Naive thymus-derived CD4-positive, alpha-beta T cell (primary cell): ENCODE measurements around the gene ACAP2. TPM values are rescaled to one million over a fixed set of nuclear protein-coding genes. Genes with fewer than 3 reads are reported as not detected.
"Not testable (repeated sequence)": the region's sequence is repeated elsewhere in the genome, so short reads cannot be mapped to it uniquely, and the experiment has no call there.

Experiments used
- ATAC-seq: fragments of 150-1000 bp; cut with Tn5 transposase; 2 replicates; pipeline ENCODE4 v1.10.0; 2021; ENCODE audit warnings: mild to moderate bottlenecking, moderate library complexity
- CTCF ChIA-PET: fragments of 350-600 bp; sonication (Branson Sonifier 250); formaldehyde crosslinking; loops from one replicate; lab custom pipeline; 2021; ENCODE audit warnings: antibody characterized with exemption; lab: Charles Lee
- POLR2A ChIA-PET: fragments of 350-600 bp; sonication (Branson Sonifier 250); formaldehyde crosslinking; loops from one replicate; lab custom pipeline; 2021; ENCODE audit warnings: antibody characterized with exemption, inconsistent platforms; lab: Charles Lee
- DNase-seq, 9 donors: peaks; one replicate each; pipeline versions ENCODE4 v3.0.0 to v3.0.0-alpha.2; 2020 to 2022; ENCODE audit warnings: mixed read lengths in 1 of 9
- H3K27ac ChIP-seq: one replicate; pipeline ENCODE4 v1.7.0; 2013; ENCODE audit warnings: mild to moderate bottlenecking, low read depth, low read length, moderate library complexity
- H3K27me3 ChIP-seq, 2 donors: one replicate each; pipeline ENCODE4 v1.7.0; 2013; ENCODE audit warnings: low read length in 2 of 2, mild to moderate bottlenecking in 2 of 2, moderate library complexity in 2 of 2; ENCODE audit not compliant: control insufficient read depth in 2 of 2, insufficient read depth in 2 of 2
- H3K36me3 ChIP-seq, 3 experiments: 1 replicate in 2 of 3; 2 replicates in 1 of 3; pipeline ENCODE4 v1.7.0; 2013; ENCODE audit warnings: low read length in 3 of 3, mild to moderate bottlenecking in 3 of 3, moderate library complexity in 1 of 3; ENCODE audit not compliant: insufficient read depth in 3 of 3, control insufficient read depth in 2 of 3
- H3K4me1 ChIP-seq, 2 donors: one replicate each; pipeline ENCODE4 v1.7.0; 2013; ENCODE audit warnings: low read length in 2 of 2, mild to moderate bottlenecking in 2 of 2, moderate library complexity in 1 of 2; ENCODE audit not compliant: control insufficient read depth in 2 of 2, insufficient read depth in 2 of 2
- H3K4me3 ChIP-seq: 2 replicates; pipeline ENCODE4 v1.7.0; 2013; ENCODE audit warnings: mild to moderate bottlenecking, low read length
- H3K9me3 ChIP-seq, 3 experiments: 1 replicate in 2 of 3; 2 replicates in 1 of 3; pipeline ENCODE4 v1.7.0; 2013; ENCODE audit warnings: low read length in 3 of 3; ENCODE audit not compliant: control insufficient read depth in 2 of 3
- H3K27ac Mint-ChIP-seq, 9 donors: one replicate each; pipeline ENCODE4 v1.8.0; 2020 to 2022; ENCODE audit warnings: mixed read lengths in 9 of 9, mild to moderate bottlenecking in 8 of 9, moderate library complexity in 5 of 9, inconsistent platforms in 2 of 9
- H3K27me3 Mint-ChIP-seq, 5 donors: one replicate each; pipeline ENCODE4 v1.8.0; 2021 to 2022; ENCODE audit warnings: mixed read lengths in 5 of 5, mild to moderate bottlenecking in 1 of 5
- H3K36me3 Mint-ChIP-seq, 5 donors: one replicate each; pipeline ENCODE4 v1.8.0; 2020 to 2022; ENCODE audit warnings: mixed read lengths in 5 of 5, mild to moderate bottlenecking in 3 of 5, inconsistent platforms in 1 of 5
- H3K4me1 Mint-ChIP-seq, 7 donors: one replicate each; pipeline ENCODE4 v1.8.0; 2020 to 2022; ENCODE audit warnings: mixed read lengths in 7 of 7, mild to moderate bottlenecking in 3 of 7, inconsistent platforms in 1 of 7
- H3K4me3 Mint-ChIP-seq, 10 donors: one replicate each; pipeline ENCODE4 v1.8.0; 2020 to 2022; ENCODE audit warnings: mild to moderate bottlenecking in 10 of 10, mixed read lengths in 10 of 10, moderate library complexity in 6 of 10, inconsistent platforms in 2 of 10
- H3K9me3 Mint-ChIP-seq, 11 donors: one replicate each; pipeline ENCODE4 v1.8.0; 2020 to 2022; ENCODE audit warnings: mixed read lengths in 11 of 11, mild to moderate bottlenecking in 4 of 11, inconsistent platforms in 1 of 11, moderate library complexity in 1 of 11
- intact Hi-C, 2 donors: fragments of 100-400 bp; cut with micrococcal nuclease; formaldehyde crosslinking; loops; one replicate each; pipeline ENCODE4 v1.15.1; 2023
- polyA plus RNA-seq, 2 donors: library from polyadenylated mRNA; unstranded; fragments of 300-500 nt; fragmentation: Illumina TruSeq; gene quantifications; one replicate each; pipeline ENCODE4 v1.2.3, GENCODE V29; 2021
- total RNA-seq, 6 experiments: library from RNA in 5 of 6; stranded (reverse) in 5 of 6; gene quantifications; 1 replicate in 5 of 6; 2 replicates in 1 of 6; pipeline ENCODE4 v1.2.3 and lab custom pipeline; 2021 to 2026

ACAP2 gene
- total and polyA plus RNA-seq, 7 experiments from 2014 or later: 40.1 to 111 (median 72.6) TPM

- no peak overlapping the region for H3K27ac ChIP-seq
- DNase-seq (no peak), ATAC-seq (no peak)
- Mint-ChIP-seq H3K27ac (peak overlapping the region in 3 of 9 donors; percentile 10 to 23 (median 16)), H3K27me3 (no peaks in the 10 kb centered on the region), H3K4me3 (no peak overlapping the region), H3K9me3 (no peaks in the 10 kb centered on the region), H3K36me3 (peaks cover 5 to 61% (median 46%) of the 10 kb centered on the region in 5 donors), H3K4me1 (peaks cover 0 to 58% (median 31%) of the 10 kb centered on the region in 7 donors)
- H3K9me3 ChIP-seq: no peaks in the 10 kb centered on the region
- H3K36me3 ChIP-seq: peaks cover 0 to 23% (median 0%) of the 10 kb centered on the region in 3 experiments
- CTCF ChIA-PET: interaction anchor here (0.5 kb wide), 1 partner anchor 112 kb away, joined by 4 read pairs; no protein-coding TSS in a partner anchor
- H3K27me3 ChIP-seq: no peaks in the 10 kb centered on the region
- intact Hi-C loops: no loop called here
- H3K4me3 ChIP-seq: no peak overlapping the region
- POLR2A ChIA-PET: no interaction called here
- peaks cover 0 to 3% of the 10 kb centered on the region in 2 donors for H3K4me1 ChIP-seq
These were observed 76.5 kb downstream of the ACAP2 start for GRCh38 chr3:195366200-195366925.

GRCh38 chr3:195365371-195365770, 77.4 kb downstream of the ACAP2 start:
- Mint-ChIP-seq H3K4me1 (peaks cover 0 to 63% (median 37%) of the 10 kb centered on the region in 7 donors), H3K4me3 (no peak overlapping the region), H3K27me3 (no peaks in the 10 kb centered on the region), H3K36me3 (peaks cover 4 to 55% (median 39%) of the 10 kb centered on the region in 5 donors), H3K27ac (no peak overlapping the region), H3K9me3 (no peaks in the 10 kb centered on the region)
- ChIA-PET POLR2A (no interaction called here), CTCF (no interaction called here)
- Histone ChIP-seq H3K27me3 (no peaks in the 10 kb centered on the region), H3K9me3 (no peaks in the 10 kb centered on the region), H3K4me3 (no peak overlapping the region), H3K27ac (no peak overlapping the region), H3K4me1 (peaks cover 0 to 3% of the 10 kb centered on the region in 2 donors), H3K36me3 (peaks cover 0 to 17% (median 0%) of the 10 kb centered on the region in 3 experiments)
- no peak for DNase-seq
- intact Hi-C loops: no loop called here
- ATAC-seq: no peak

- H3K9me3 ChIP-seq, H3K4me1 ChIP-seq, H3K27me3 ChIP-seq, H3K27me3 Mint-ChIP-seq, POLR2A ChIA-PET, H3K27ac ChIP-seq, H3K4me3 ChIP-seq, ATAC-seq, DNase-seq, intact Hi-C loops, H3K9me3 Mint-ChIP-seq, H3K4me3 Mint-ChIP-seq, CTCF ChIA-PET: not testable (repeated sequence)
- peaks cover 0 to 14% (median 0%) of the 10 kb centered on the region in 3 experiments for H3K36me3 ChIP-seq
- Mint-ChIP-seq H3K4me1 (peaks cover 8 to 80% (median 60%) of the 10 kb centered on the region in 7 donors), H3K36me3 (peaks cover 3 to 61% (median 36%) of the 10 kb centered on the region in 5 donors), H3K27ac (peak overlapping the region in 5 of 9 donors; percentile 38 to 53 (median 42))
These were observed 85.0 kb downstream of the ACAP2 start for GRCh38 chr3:195357797-195358196.

GRCh38 chr3:195356151-195357086, 86.4 kb downstream of the ACAP2 start:
- ATAC-seq (no peak), DNase-seq (no peak)
- Mint-ChIP-seq H3K4me3 (peak overlapping the region in 1 of 10 donors; percentile 24), H3K27me3 (no peaks in the 10 kb centered on the region), H3K9me3 (peaks cover 0 to 8% (median 0%) of the 10 kb centered on the region in 11 donors), H3K27ac (peak overlapping the region in 2 of 9 donors; percentile 44 to 57), H3K4me1 (peaks cover 8 to 66% (median 48%) of the 10 kb centered on the region in 7 donors), H3K36me3 (peaks cover 3 to 52% (median 28%) of the 10 kb centered on the region in 5 donors)
- intact Hi-C loops: no loop called here
- ChIA-PET CTCF (no interaction called here), POLR2A (no interaction called here)
- Histone ChIP-seq H3K4me3 (no peak overlapping the region), H3K27me3 (no peaks in the 10 kb centered on the region), H3K9me3 (no peaks in the 10 kb centered on the region), H3K4me1 (no peaks in the 10 kb centered on the region), H3K36me3 (peaks cover 0 to 14% (median 0%) of the 10 kb centered on the region in 3 experiments), H3K27ac (peak overlapping the region; percentile 1)

- H3K4me3 ChIP-seq, ATAC-seq, H3K27me3 Mint-ChIP-seq, H3K27ac ChIP-seq, H3K4me3 Mint-ChIP-seq, H3K9me3 ChIP-seq, H3K4me1 ChIP-seq, DNase-seq, intact Hi-C loops, POLR2A ChIA-PET, H3K27me3 ChIP-seq, H3K9me3 Mint-ChIP-seq, CTCF ChIA-PET: not testable (repeated sequence)
- peaks cover 6 to 55% (median 40%) of the 10 kb centered on the region in 7 donors for H3K4me1 Mint-ChIP-seq
- H3K36me3 ChIP-seq: peaks cover 0 to 14% (median 0%) of the 10 kb centered on the region in 3 experiments
- H3K36me3 Mint-ChIP-seq: peaks cover 3 to 46% (median 24%) of the 10 kb centered on the region in 5 donors
- H3K27ac Mint-ChIP-seq: peak overlapping the region in 3 of 9 donors; percentile 8 to 62 (median 47)
These were observed 88.8 kb downstream of the ACAP2 start for GRCh38 chr3:195354009-195354408.

- peaks cover 0 to 8% (median 0%) of the 10 kb centered on the region in 11 donors for H3K9me3 Mint-ChIP-seq
- H3K27ac ChIP-seq: no peak overlapping the region
- no peaks in the 10 kb centered on the region for H3K27me3 Mint-ChIP-seq
- no peaks in the 10 kb centered on the region for H3K4me1 ChIP-seq
- ATAC-seq (no peak), DNase-seq (no peak)
- H3K4me3 Mint-ChIP-seq: no peak overlapping the region
- H3K4me1 Mint-ChIP-seq: peaks cover 6 to 51% (median 38%) of the 10 kb centered on the region in 7 donors
- intact Hi-C loops: no loop called here
- CTCF ChIA-PET: no interaction called here
- H3K27me3 ChIP-seq: no peaks in the 10 kb centered on the region
- H3K27ac Mint-ChIP-seq: peak overlapping the region in 3 of 9 donors; percentile 3 to 9 (median 7)
- peaks cover 3 to 50% (median 28%) of the 10 kb centered on the region in 5 donors for H3K36me3 Mint-ChIP-seq
- H3K9me3 ChIP-seq: no peaks in the 10 kb centered on the region
- H3K4me3 ChIP-seq: no peak overlapping the region
- peaks cover 0 to 14% (median 0%) of the 10 kb centered on the region in 3 experiments for H3K36me3 ChIP-seq
- POLR2A ChIA-PET: no interaction called here
These were observed 89.8 kb downstream of the ACAP2 start for GRCh38 chr3:195352895-195353488.
